CD1c-positive myeloid dendritic cell (primary cell): ENCODE results near the gene RARS1.

Experiments used
- DNase-seq: peaks from one replicate; pipeline ENCODE4 v3.0.0-alpha.2; 2016; ENCODE audit errors: extremely low spot score

Gene RARS1

GRCh38 chr5:168553377-168554130, 67.3 kb downstream of the RARS1 start:
- no peak for DNase-seq

DNA sequence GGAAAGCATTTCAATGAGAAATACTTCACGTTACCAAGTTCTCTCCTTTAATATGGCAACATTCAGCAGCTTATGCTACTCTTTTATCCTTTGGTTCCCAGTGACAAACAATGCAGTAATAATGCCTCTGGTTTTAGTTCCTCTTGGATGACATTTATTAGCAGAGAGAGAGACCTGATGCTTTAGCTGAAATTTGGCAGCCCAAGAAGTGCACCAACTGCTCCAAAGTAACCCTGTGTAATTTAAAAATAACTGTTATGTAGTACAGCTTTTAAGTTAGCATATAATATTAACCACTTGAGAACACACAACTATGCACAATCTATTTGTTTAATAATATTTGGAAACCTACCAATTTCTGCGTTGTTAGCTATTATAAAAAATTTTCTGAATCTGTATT, 71.1 kb downstream of the RARS1 start:
- DNase-seq, result no peak

DNA sequence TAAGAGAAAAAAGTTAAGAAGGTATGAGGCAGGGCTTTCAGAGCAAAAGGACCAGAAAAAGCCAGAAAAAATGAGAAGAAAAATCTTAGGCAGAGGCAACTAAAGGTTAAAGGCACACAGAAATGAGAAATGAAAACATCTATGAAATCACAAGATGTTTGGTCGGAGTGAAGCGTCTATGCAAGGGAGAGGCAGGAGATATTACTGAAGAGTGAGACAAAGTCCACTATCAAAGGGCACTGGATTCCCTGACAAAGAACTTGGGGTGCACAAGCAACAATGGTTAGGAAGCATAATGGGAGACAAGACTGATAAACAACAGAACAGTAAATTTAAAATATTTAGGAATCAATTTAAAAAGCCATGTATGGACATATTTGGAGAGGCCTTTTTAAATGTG, 76.0 kb downstream of the RARS1 start:
- no peak for DNase-seq

- DNase-seq, result no peak
Measured at GRCh38 chr5:168563959-168564358, 77.7 kb downstream of the RARS1 start.

DNA sequence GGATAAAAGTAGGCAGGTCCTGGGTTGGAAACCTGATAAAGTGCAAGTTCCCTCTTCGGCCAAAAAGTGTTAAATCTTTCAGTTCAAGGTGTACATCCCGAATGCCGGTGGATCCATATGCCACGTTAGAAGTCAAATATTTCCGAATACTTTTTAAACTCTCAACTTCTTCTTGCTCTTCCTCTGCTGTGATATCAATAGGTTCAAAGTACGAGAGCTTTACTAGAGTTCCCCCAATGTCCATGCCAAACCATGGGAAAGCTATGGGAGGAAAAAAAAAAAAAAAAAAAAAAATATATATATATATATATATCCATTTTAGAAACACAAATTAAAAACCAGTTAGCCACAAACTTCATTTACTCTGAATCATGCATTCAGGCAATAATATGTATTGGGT, 82.5 kb downstream of the RARS1 start:
- no peak for DNase-seq
